ENCODE data around the gene DMTF1. TPM values are rescaled to one million over a fixed set of nuclear protein-coding genes. Genes with fewer than 3 reads are reported as not detected.
A peak's percentile ranks its signal among the peaks of the same experiment; 100 is the strongest.

DMTF1 gene
- total and polyA plus RNA-seq, 9 of the 15 experiments (the other 6 are each of a cell fraction or from before 2014, with no cell fraction given), result 25.7 to 208 (median 74.7) TPM

DNA sequence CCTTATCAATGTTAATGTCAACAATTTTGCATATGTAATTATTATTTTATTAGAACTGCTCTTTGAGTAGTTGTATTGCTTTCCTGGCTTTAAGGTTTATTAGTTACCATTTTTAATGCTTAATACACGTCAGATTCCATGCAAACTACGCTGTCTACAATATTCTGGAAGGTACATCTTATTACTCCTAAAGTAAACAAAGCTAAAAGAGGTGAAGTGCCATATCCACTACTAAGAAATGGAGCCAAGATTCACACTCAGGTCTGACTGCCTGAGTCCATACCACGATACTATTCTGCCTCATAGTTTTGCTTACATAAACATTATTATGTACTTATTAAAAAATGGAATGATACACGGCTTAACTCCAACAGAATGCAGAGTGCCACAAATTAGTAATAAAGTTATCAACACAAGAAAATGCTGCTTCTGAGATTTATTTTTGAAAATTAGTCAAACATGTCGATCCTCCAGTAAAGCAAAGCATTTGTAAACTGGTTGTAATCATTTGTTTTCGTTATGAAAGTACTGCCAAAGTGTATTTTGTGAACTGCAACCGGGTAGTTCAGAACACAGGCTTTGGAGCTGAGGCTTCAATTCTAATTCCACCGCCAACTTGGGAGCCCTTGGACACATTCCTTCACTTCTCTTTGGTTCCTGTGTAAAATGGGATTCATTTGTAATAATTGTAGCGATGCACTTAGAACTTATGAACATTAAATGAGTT is 1.1 kb upstream of the DMTF1 start:
- Histone ChIP-seq H3K9ac (ENCODE audit: insufficient read depth in 1 of 2, low read depth in 2 of 2, low read length in 2 of 2) (peak overlapping the region; percentile 73 to 96), H3K4me3 (peak overlapping the region; percentile 85), H3K4me1 (replicated peaks in 1 of 2; ENCODE audit: control insufficient read depth in 2 of 2, insufficient read depth in 2 of 2, low read length in 2 of 2) (peaks cover 10 to 17% of the 10 kb centered on the region in 2 experiments; a peak in 3 of 5 replicates), H3K36me3 (ENCODE audit: control insufficient read depth, insufficient read depth, low read length) (peaks cover 21% of the 10 kb centered on the region), H2AFZ (ENCODE audit: low read depth, low read length) (peak overlapping the region; percentile 97), H3K4me2 (ENCODE audit: insufficient read depth, low read length) (peak overlapping the region; percentile 99), H4K20me1 (replicated peaks; ENCODE audit: control insufficient read depth, insufficient read depth, low read length) (0 out of 2 replicates have a peak, but pooled peaks cover 3% of the 10 kb centered on the region), H3K9me1 (ENCODE audit: control insufficient read depth, insufficient read depth, low read length) (no peaks in the 10 kb centered on the region), H3K79me2 (ENCODE audit: control insufficient read depth, insufficient read depth, low read length) (peaks cover 45% of the 10 kb centered on the region), H3K27ac (ENCODE audit: extremely low read depth, low read depth, low read length) (peak overlapping the region; percentile 98), H3K27me3 (ENCODE audit: control insufficient read depth in 2 of 2, insufficient read depth in 2 of 2, low read length in 2 of 2) (no peaks in the 10 kb centered on the region), H3K9me3 (replicated peaks; ENCODE audit: control insufficient read depth, insufficient read depth, low read depth, low read length) (no peaks in the 10 kb centered on the region)
- in situ Hi-C loops (cut with MboI), result loop anchor here (5.0 kb wide), 1 partner anchor 214 kb away; no protein-coding TSS in a partner anchor
- ATAC-seq (no peak), FAIRE-seq (no peak), DNase-seq (ENCODE audit: extremely low read depth in 1 of 4, low spot score in 3 of 4) (no peak)
- no TSS peak for BruUV-seq (replicated peaks)
- POLR2A ChIA-PET, result interaction anchor here (1.2 to 5.8 kb wide), 5 partner anchors 9 to 219 kb away, joined by 3 to 59 read pairs (median 8); no protein-coding TSS in a partner anchor
- intact Hi-C loops (cut with micrococcal nuclease), result loop anchor here (5.0 to 10.0 kb wide), 3 partner anchors 149 to 724 kb away; partner anchors contain the start of genes CROT, DBF4 and SLC25A40
- 10% methylated on average over 9 of the region's 9 CpGs for WGBS (ENCODE audit: insufficient coverage, low coverage, missing lambda C conversion rate)
- CTCF ChIA-PET (ENCODE audit: low intra/inter-chr PET ratio), result interaction anchor here (1.0 to 1.3 kb wide), 2 partner anchors 225 to 226 kb away, joined by 4 read pairs; no protein-coding TSS in a partner anchor
- no peak for TF ChIP-seq GTF2F1 (IDR thresholded peaks at IDR 0.05; ENCODE audit: low read depth, low read length)
- TF ChIP-seq ZNF316 (IDR thresholded peaks at IDR 0.05), result peak; percentile 92
- TF ChIP-seq RB1 (IDR thresholded peaks at IDR 0.05; ENCODE audit: low read depth), result no peak
- no peak for TF ChIP-seq E2F3 (CRISPR knock-in tag; IDR thresholded peaks at IDR 0.05)
- TF ChIP-seq RHOXF2B (CRISPR knock-in tag; conservative IDR thresholded peaks at IDR 0.05), result no peak
- TF ChIP-seq SMARCE1 (IDR thresholded peaks at IDR 0.05), result no peak
- TF ChIP-seq PHB2 (IDR thresholded peaks at IDR 0.05; ENCODE audit: low read depth), result no peak
- no peak for TF ChIP-seq ZNF12 (CRISPR knock-in tag; IDR thresholded peaks at IDR 0.05)
- no peak for TF ChIP-seq BRD9 (IDR thresholded peaks at IDR 0.05; ENCODE audit: low read depth, partially characterized antibody)
- TF ChIP-seq GATAD2B (IDR thresholded peaks at IDR 0.05; ENCODE audit: borderline replicate concordance), result peak; percentile 29; the same call in 1 of the 2 replicates
- TF ChIP-seq, protein P1, sequence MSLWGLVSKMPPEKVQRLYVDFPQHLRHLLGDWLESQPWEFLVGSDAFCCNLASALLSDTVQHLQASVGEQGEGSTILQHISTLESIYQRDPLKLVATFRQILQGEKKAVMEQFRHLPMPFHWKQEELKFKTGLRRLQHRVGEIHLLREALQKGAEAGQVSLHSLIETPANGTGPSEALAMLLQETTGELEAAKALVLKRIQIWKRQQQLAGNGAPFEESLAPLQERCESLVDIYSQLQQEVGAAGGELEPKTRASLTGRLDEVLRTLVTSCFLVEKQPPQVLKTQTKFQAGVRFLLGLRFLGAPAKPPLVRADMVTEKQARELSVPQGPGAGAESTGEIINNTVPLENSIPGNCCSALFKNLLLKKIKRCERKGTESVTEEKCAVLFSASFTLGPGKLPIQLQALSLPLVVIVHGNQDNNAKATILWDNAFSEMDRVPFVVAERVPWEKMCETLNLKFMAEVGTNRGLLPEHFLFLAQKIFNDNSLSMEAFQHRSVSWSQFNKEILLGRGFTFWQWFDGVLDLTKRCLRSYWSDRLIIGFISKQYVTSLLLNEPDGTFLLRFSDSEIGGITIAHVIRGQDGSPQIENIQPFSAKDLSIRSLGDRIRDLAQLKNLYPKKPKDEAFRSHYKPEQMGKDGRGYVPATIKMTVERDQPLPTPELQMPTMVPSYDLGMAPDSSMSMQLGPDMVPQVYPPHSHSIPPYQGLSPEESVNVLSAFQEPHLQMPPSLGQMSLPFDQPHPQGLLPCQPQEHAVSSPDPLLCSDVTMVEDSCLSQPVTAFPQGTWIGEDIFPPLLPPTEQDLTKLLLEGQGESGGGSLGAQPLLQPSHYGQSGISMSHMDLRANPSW (CRISPR knock-in tag; IDR thresholded peaks at IDR 0.05), result no peak
- TF ChIP-seq PTBP1 (IDR thresholded peaks at IDR 0.05; ENCODE audit: low read depth, low read length), result no peak
- no peak for TF ChIP-seq ZNF174 (CRISPR knock-in tag; IDR thresholded peaks at IDR 0.05)
- TF ChIP-seq NCOA1 (IDR thresholded peaks at IDR 0.05; ENCODE audit: low read depth), result no peak
- TF ChIP-seq, protein P2, sequence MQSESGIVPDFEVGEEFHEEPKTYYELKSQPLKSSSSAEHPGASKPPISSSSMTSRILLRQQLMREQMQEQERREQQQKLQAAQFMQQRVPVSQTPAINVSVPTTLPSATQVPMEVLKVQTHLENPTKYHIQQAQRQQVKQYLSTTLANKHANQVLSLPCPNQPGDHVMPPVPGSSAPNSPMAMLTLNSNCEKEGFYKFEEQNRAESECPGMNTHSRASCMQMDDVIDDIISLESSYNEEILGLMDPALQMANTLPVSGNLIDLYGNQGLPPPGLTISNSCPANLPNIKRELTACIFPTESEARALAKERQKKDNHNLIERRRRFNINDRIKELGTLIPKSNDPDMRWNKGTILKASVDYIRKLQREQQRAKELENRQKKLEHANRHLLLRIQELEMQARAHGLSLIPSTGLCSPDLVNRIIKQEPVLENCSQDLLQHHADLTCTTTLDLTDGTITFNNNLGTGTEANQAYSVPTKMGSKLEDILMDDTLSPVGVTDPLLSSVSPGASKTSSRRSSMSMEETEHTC (IDR thresholded peaks at IDR 0.05), result no peak
- 0 out of 2 replicates have a peak, but pooled peaks have one; percentile 41 for TF ChIP-seq ILF3 (IDR thresholded peaks at IDR 0.05; ENCODE audit: borderline replicate concordance)
- TF ChIP-seq, protein P3, sequence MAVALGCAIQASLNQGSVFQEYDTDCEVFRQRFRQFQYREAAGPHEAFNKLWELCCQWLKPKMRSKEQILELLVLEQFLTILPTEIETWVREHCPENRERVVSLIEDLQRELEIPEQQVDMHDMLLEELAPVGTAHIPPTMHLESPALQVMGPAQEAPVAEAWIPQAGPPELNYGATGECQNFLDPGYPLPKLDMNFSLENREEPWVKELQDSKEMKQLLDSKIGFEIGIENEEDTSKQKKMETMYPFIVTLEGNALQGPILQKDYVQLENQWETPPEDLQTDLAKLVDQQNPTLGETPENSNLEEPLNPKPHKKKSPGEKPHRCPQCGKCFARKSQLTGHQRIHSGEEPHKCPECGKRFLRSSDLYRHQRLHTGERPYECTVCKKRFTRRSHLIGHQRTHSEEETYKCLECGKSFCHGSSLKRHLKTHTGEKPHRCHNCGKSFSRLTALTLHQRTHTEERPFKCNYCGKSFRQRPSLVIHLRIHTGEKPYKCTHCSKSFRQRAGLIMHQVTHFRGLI (CRISPR knock-in tag; IDR thresholded peaks at IDR 0.05), result no peak
- peak; percentile 72 for TF ChIP-seq MAFF (IDR thresholded peaks at IDR 0.05; ENCODE audit: low read length)
- peak; percentile 58 for TF ChIP-seq MAFK (IDR thresholded peaks at IDR 0.05; ENCODE audit: low read length)
- TF ChIP-seq ZSCAN29 (IDR thresholded peaks at IDR 0.05), result no peak

All from K562 (cell line).